A673 (cell line): Measurements from ENCODE around the gene EHBP1L1. TPM values are rescaled to one million over a fixed set of nuclear protein-coding genes. Genes with fewer than 3 reads are reported as not detected.

ENCODE experiments used
- BruUV-seq: library from RNA; stranded (reverse); fragments of 400-500 nt; replicated peaks from 2 replicates; lab custom pipeline; 2021; lab: Mats Ljungman, UMichigan
- CTCF ChIA-PET: fragments of 300-600 bp; sonication (Branson Sonifier 250); formaldehyde crosslinking; loops from one replicate; lab custom pipeline; 2022; ENCODE audit warnings: antibody characterized with exemption; lab: Charles Lee
- POLR2A ChIA-PET: fragments of 300-600 bp; sonication (Branson Sonifier 250); formaldehyde crosslinking; loops from one replicate; lab custom pipeline; 2022; ENCODE audit warnings: antibody characterized with exemption; ENCODE audit not compliant: low non-redundant PET; lab: Charles Lee
- DNase-seq: peaks from one replicate; pipeline ENCODE4 v3.0.0-alpha.2; 2015; ENCODE audit warnings: low spot score
- H3K27ac ChIP-seq: fragments of 200-600 bp; sonication (generic); 2 replicates; pipeline ENCODE4 v1.5.1; 2016; ENCODE audit warnings: mixed run types, low read depth, mild to moderate bottlenecking, mixed read lengths, antibody characterized with exemption, low read length; ENCODE audit not compliant: poor library complexity, severe bottlenecking
- H3K27me3 ChIP-seq: fragments of 200-600 bp; sonication (generic); replicated peaks from 2 replicates; pipeline ENCODE4 v1.6.1; 2017; ENCODE audit warnings: mixed run types, low read depth, mild to moderate bottlenecking, mixed read lengths, antibody characterized with exemption, low read length; ENCODE audit not compliant: insufficient read depth, poor library complexity
- H3K36me3 ChIP-seq: fragments of 200-600 bp; sonication (generic); 2 replicates; pipeline ENCODE4 v1.6.1; 2016; ENCODE audit warnings: mixed run types, mild to moderate bottlenecking, mixed read lengths, antibody characterized with exemption, low read length; ENCODE audit not compliant: insufficient read depth, poor library complexity, severe bottlenecking
- H3K4me1 ChIP-seq: fragments of 200-600 bp; sonication (generic); 2 replicates; pipeline ENCODE4 v1.6.1; 2017; ENCODE audit warnings: mixed run types, mild to moderate bottlenecking, mixed read lengths, antibody characterized with exemption, low read length; ENCODE audit not compliant: insufficient read depth, poor library complexity, severe bottlenecking
- H3K4me3 ChIP-seq: fragments of 200-600 bp; sonication (generic); 2 replicates; pipeline ENCODE4 v1.5.1; 2016; ENCODE audit warnings: low read depth, mixed run types, mild to moderate bottlenecking, mixed read lengths, low read length; ENCODE audit not compliant: poor library complexity, severe bottlenecking
- H3K9me3 ChIP-seq: fragments of 200-600 bp; sonication (generic); 2 replicates; pipeline ENCODE4 v1.6.1; 2016; ENCODE audit warnings: mixed run types, low read depth, mild to moderate bottlenecking, mixed read lengths, antibody characterized with exemption, low read length; ENCODE audit not compliant: poor library complexity, severe bottlenecking
- CTCF ChIP-seq: fragments of 300-800, 200-600 bp; sonication (generic); conservative IDR thresholded peaks from 2 replicates; pipeline ENCODE4 v1.5.1; 2017; ENCODE audit warnings: low read depth, mild to moderate bottlenecking, antibody characterized with exemption, low read length, moderate library complexity, mixed read lengths
- EZH2 ChIP-seq: fragments of 200-600 bp; sonication (generic); IDR thresholded peaks from 2 replicates; pipeline ENCODE4 v1.6.1; 2017; ENCODE audit warnings: borderline replicate concordance, low read depth, mild to moderate bottlenecking, mixed read lengths, antibody characterized with exemption, low read length; ENCODE audit not compliant: poor library complexity, severe bottlenecking
- intact Hi-C: fragments of 100-400 bp; cut with micrococcal nuclease; formaldehyde crosslinking; loops from one replicate; pipeline ENCODE4 v1.10.0; 2022; ENCODE audit not compliant: unreplicated experiment
- total RNA-seq: library from RNA; stranded (reverse); gene quantifications from 2 replicates; pipeline ENCODE4 v1.2.3, GENCODE V29; 2021

Gene EHBP1L1
- total RNA-seq, 1 experiment from 2014 or later: 29.5 TPM

DNA sequence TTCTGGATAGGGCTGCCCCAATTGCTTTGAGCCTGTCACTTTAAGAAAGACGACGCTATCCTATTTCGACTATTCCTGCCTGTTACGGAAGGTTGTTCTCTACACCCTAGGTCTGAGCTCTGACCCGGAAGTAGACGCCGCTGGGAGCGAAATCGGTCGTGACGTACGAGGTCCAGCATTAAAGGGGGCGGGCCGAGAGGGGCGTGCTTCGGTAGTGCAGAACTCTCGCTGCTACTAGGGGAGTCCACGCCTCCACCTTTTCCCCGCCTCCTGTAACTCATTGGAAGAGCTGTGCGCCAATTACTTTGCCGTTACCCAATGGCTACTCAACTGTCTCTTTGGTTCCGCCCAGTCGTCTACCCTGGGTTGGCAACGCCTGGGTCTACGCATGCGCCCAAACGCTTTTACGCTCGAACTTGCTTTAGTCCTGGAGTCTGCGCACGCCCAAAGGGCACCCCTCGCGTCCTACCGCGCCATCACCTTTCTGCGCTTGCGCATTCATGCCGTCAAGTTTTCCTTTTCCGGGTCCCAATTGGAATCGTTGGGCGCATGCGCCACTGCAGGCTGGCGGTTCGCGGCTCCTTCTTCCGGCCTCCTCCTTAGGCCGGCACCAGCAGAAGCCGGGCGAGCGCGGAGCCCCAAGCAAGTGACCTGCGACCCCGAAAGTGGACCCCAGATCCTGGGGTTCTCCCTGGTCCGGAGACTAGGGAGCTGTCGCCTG lies 39.5 kb downstream of the EHBP1L1 start, which contains the start of gene PCNX3:
Gene PCNX3, plus strand, starts transcription at position 548 of the 721 bp plus-strand sequence. CDS start 536 bp downstream, outside the sequence.
- intact Hi-C loops: no loop called here
- H3K27me3 ChIP-seq: no peaks in the 10 kb centered on the region
- DNase-seq: peak; percentile 100
- CTCF ChIA-PET: interaction anchor here (0.6 to 1.3 kb wide), 4 partner anchors 10 to 534 kb away, joined by 3 to 4 read pairs (median 4); partner anchors contain the start of gene MUS81
- peaks cover 32% of the 10 kb centered on the region for H3K36me3 ChIP-seq
- no peak for TF ChIP-seq EZH2
- no peak for TF ChIP-seq CTCF
- H3K4me1 ChIP-seq: peaks cover 21% of the 10 kb centered on the region
- POLR2A ChIA-PET: interaction anchor here (0.6 kb wide), 1 partner anchor 1016 kb away, joined by 6 read pairs; no protein-coding TSS in a partner anchor
- peak within 1 kb of the TSS; percentile 92 for H3K4me3 ChIP-seq
- BruUV-seq: no TSS peak
- H3K9me3 ChIP-seq: no peaks in the 10 kb centered on the region
- H3K27ac ChIP-seq: peak within 1 kb of the TSS; percentile 90

DNA sequence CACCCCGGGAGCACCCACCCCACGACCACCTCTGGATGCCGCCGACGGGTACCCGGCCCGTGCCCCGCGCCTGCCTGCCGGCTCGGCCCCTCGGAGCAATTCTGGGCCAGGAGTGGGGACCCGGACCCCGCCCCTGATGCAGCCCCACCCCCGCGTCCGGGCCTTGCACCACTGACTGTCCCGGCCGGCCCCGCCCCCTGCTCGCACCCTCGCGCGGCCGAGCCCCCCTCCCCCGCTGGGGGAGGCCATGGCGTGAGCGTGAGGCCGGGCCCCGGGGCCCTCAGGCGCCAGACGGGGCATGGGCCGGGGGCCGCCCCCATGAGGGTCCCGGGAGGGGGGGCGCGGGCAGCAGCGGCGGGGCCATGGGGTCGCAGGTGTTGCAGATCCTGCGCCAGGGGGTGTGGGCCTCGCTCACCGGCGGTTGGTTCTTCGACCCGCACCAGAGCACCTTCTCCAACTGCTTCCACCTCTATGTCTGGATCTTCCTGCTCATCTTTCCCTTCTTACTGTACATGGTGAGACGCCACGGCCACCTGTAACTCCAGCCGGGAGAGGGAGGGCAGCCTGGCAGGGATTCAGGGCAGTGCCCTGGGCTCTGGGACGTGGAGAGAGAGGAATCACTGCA lies 40.2 kb downstream of the EHBP1L1 start:
- Histone ChIP-seq H3K27me3 (no peaks in the 10 kb centered on the region), H3K4me1 (peaks cover 21% of the 10 kb centered on the region), H3K9me3 (no peaks in the 10 kb centered on the region), H3K36me3 (peaks cover 34% of the 10 kb centered on the region), H3K27ac (peak overlapping the region; percentile 90), H3K4me3 (peak overlapping the region; percentile 92)
- ChIA-PET POLR2A (no interaction called here), CTCF (interaction anchor here (0.9 to 1.3 kb wide), 2 partner anchors 9 to 244 kb away, joined by 3 to 4 read pairs; partner anchors contain the start of gene MUS81)
- no TSS peak for BruUV-seq
- TF ChIP-seq CTCF: no peak
- TF ChIP-seq EZH2: no peak
- peak; percentile 58 for DNase-seq
- intact Hi-C loops: no loop called here

DNA sequence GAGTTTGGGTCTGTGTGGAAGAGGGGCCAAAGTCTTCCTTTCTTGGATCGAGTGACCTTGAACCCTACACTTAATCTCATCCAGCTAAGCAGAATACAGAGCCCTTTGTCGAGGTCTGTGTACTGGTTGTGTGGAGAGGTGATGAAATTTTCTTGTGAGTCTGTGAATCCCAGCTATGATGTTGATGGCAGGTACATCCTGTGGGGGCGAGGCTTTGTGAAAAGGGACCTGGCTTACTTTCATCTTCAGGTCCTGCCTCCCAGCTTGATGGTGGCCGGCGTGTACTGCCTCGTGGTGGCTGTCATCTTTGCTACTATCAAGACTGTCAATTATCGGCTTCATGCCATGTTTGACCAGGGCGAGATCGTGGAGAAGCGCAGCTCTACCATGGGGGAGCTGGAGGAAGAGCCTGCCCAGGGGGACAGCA lies 40.7 kb downstream of the EHBP1L1 start:
- intact Hi-C loops: no loop called here
- Histone ChIP-seq H3K27me3 (no peaks in the 10 kb centered on the region), H3K36me3 (peaks cover 34% of the 10 kb centered on the region), H3K4me1 (peaks cover 21% of the 10 kb centered on the region), H3K9me3 (no peaks in the 10 kb centered on the region), H3K27ac (peak overlapping the region; percentile 90), H3K4me3 (peak overlapping the region; percentile 92)
- TF ChIP-seq CTCF (no peak), EZH2 (no peak)
- BruUV-seq: TSS peak; percentile 21
- POLR2A ChIA-PET: no interaction called here
- CTCF ChIA-PET: no interaction called here
- DNase-seq: no peak
